Gastrocnemius medialis (tissue), 4 donors: ENCODE data around the gene SLC25A1. TPM values are rescaled to one million over a fixed set of nuclear protein-coding genes. Genes with fewer than 3 reads are reported as not detected.

Source experiments
- ATAC-seq, 2 donors: fragments of 150-250 bp; one replicate each; pipeline ENCODE4 v1.9.1; 2016
- DNase-seq, 2 donors: peaks; one replicate each; pipeline ENCODE4 v3.0.0-alpha.2; 2019
- H3K27ac ChIP-seq, 4 donors: fragments of 200-600 bp; sonication (generic); 1 replicate in 1 of 4; 2 replicates in 3 of 4; pipeline ENCODE4 v1.5.1; 2016 to 2018; ENCODE audit warnings: mild to moderate bottlenecking in 2 of 4, moderate library complexity in 1 of 4
- H3K27me3 ChIP-seq, 3 donors: fragments of 200-600 bp; sonication (generic) in 2 of 3; 1 replicate in 1 of 3; 2 replicates in 2 of 3; pipeline versions ENCODE4 v1.5.1 to v1.6.0; 2016 to 2019; ENCODE audit warnings: mild to moderate bottlenecking in 1 of 3, moderate library complexity in 1 of 3
- H3K36me3 ChIP-seq, 2 donors: fragments of 200-600 bp; sonication (generic) in 1 of 2; one replicate each; pipeline ENCODE4 v1.5.1; 2017 to 2018
- H3K4me1 ChIP-seq, 2 donors: fragments of 200-600 bp; sonication (generic) in 1 of 2; one replicate each; pipeline ENCODE4 v1.5.1; 2016 to 2017; ENCODE audit warnings: mild to moderate bottlenecking in 2 of 2
- H3K4me3 ChIP-seq, 4 donors: fragments of 200-600 bp; sonication (generic) in 3 of 4; 1 replicate in 1 of 4; 2 replicates in 3 of 4; pipeline ENCODE4 v1.5.1; 2016 to 2019; ENCODE audit warnings: mild to moderate bottlenecking in 2 of 4
- H3K9me3 ChIP-seq, 3 donors: fragments of 200-600 bp; sonication (generic) in 2 of 3; 1 replicate in 1 of 3; 2 replicates in 2 of 3; pipeline ENCODE4 v1.5.1; 2016 to 2019
- POLR2A ChIP-seq, 2 donors: fragments of 450-650 bp; IDR thresholded peaks; one replicate each; pipeline ENCODE4 v1.6.1; 2017; ENCODE audit warnings: antibody characterized with exemption in 2 of 2, mild to moderate bottlenecking in 2 of 2, moderate library complexity in 2 of 2
- in situ Hi-C, 4 donors: fragments of 200-750 bp; cut with MboI; loops; one replicate each; pipeline versions ENCODE4 v1.15.0 to v1.8.0; 2017; ENCODE audit warnings: low sequenced_read_pairs in 4 of 4
- intact Hi-C: fragments of 100-400 bp; cut with DNase I; formaldehyde crosslinking; loops from one replicate; pipeline ENCODE4 v1.15.1; 2023; ENCODE audit warnings: low total_unique reads
- total RNA-seq, 4 donors: library from RNA; depleted of rRNA; stranded (reverse); fragments of >200 nt; gene quantifications; one replicate each; pipeline versions ENCODE4 v1.1.0 to v1.2.3, GENCODE V29; 2016
- TF ChIP-seq, protein P1 (sequence below), 5 experiments: fragments of 450-650 bp in 3 of 5; fragments of 200-600 bp in 2 of 5; sonication (generic) in 2 of 5; IDR thresholded peaks in 4 of 5; conservative IDR thresholded peaks in 1 of 5; 1 replicate in 4 of 5; 2 replicates in 1 of 5; pipeline ENCODE4 v1.5.1; 2016 to 2019; ENCODE audit warnings: antibody characterized with exemption in 5 of 5, mild to moderate bottlenecking in 3 of 5, moderate library complexity in 3 of 5

The SLC25A1 gene
- total RNA-seq, 4 donors from 2014 or later = 10.5 to 16.6 (median 13.5) TPM

DNA sequence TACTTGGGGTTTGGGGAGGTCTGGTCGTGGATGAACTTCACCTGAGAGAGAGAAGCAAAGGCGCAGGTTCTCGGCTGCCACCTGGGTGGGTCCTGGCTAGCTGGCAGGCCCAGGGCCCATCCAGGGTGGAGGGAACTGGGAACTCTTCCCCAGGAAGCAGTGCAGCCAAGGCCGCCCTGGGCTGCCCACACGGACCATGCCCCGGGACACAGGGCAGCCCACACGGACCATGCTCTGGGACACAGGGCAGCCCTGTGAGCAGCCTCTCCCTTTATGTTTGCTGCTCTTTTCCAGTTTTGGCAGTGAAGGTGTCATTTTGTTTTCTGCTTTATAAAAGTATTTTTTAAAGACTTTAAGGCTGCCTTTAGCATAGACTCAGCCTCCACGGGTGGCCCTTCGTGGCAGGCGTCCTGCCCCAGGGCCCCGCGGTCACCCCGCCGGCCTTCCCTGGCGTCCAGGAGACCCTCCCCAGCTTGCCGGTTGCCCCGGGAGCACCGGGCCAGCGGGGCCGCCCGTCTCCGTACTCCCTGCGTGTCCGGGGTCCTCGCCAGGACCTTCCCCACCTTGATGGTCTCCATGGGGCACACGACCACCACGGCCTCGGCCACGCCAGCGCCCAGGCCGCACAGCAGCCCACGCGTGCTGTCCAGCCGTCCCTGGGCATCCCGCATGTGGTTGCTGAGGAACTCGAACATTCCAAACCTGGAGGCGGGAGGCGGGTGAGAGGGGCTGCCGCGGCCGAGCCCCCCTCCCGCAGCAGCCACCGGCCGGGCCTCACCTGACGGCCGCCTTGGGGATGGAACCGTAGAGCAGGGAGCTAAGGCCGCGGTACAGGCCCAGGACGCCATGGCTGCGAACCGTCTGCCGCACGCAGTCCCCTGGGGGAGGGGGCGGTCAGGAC is 1.1 kb downstream of the SLC25A1 start:
- H3K9me3 ChIP-seq = no peaks in the 10 kb centered on the region
- peaks cover 0 to 27% of the 10 kb centered on the region in 2 donors for H3K36me3 ChIP-seq
- H3K4me3 ChIP-seq = peak overlapping the region; percentile 58 to 76 (median 70)
- peaks cover 32 to 42% of the 10 kb centered on the region in 2 donors for H3K4me1 ChIP-seq
- ATAC-seq (no peak), DNase-seq (no peak)
- no peak for TF ChIP-seq POLR2A (IDR thresholded peaks at IDR 0.05)
- TF ChIP-seq, protein P1, sequence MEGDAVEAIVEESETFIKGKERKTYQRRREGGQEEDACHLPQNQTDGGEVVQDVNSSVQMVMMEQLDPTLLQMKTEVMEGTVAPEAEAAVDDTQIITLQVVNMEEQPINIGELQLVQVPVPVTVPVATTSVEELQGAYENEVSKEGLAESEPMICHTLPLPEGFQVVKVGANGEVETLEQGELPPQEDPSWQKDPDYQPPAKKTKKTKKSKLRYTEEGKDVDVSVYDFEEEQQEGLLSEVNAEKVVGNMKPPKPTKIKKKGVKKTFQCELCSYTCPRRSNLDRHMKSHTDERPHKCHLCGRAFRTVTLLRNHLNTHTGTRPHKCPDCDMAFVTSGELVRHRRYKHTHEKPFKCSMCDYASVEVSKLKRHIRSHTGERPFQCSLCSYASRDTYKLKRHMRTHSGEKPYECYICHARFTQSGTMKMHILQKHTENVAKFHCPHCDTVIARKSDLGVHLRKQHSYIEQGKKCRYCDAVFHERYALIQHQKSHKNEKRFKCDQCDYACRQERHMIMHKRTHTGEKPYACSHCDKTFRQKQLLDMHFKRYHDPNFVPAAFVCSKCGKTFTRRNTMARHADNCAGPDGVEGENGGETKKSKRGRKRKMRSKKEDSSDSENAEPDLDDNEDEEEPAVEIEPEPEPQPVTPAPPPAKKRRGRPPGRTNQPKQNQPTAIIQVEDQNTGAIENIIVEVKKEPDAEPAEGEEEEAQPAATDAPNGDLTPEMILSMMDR (IDR thresholded peaks at IDR 0.05 in 4 of 5, conservative IDR thresholded peaks at IDR 0.05 in 1 of 5) = no peak
- H3K27me3 ChIP-seq = no peaks in the 10 kb centered on the region
- H3K27ac ChIP-seq = peak overlapping the region; percentile 76 to 97 (median 93)
- intact Hi-C loops (loop anchor here (2.0 to 5.0 kb wide), 3 partner anchors 113 to 301 kb away; partner anchors contain the start of genes CDC45, CLTCL1, HIRA and MRPL40), in situ Hi-C loops (loop anchor here in 1 of 4 donors (25.0 kb wide), 1 partner anchor 285 kb away; no protein-coding TSS in a partner anchor)

DNA sequence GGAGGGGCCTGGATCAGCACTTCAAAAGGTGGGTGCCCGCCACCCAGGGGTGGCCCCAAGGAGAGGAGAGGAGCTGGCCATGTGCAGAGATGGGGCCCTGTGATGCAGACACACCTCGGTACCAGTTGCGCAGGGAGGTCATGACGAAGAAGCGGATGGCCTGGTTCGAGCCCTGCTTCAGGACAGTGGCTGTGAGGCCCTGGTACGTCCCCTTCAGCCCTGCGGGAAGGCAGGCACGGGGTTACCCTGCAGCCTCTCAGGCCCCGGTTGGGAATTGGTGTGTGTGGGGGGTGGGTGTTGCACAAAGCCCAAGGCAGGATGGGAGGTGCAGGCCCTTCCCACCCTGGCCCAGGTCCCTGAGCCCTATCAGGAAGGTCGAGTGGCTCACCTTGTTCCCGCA is 1.8 kb downstream of the SLC25A1 start:
- Histone ChIP-seq H3K4me3 (no peak overlapping the region), H3K4me1 (peaks cover 35 to 46% of the 10 kb centered on the region in 2 donors), H3K9me3 (no peaks in the 10 kb centered on the region), H3K27me3 (no peaks in the 10 kb centered on the region), H3K36me3 (peaks cover 0 to 20% of the 10 kb centered on the region in 2 donors), H3K27ac (peak overlapping the region; percentile 92 to 97 (median 93))
- intact Hi-C loops (loop anchor here (5.0 kb wide), 1 partner anchor 256 kb away; the partner anchor contains the start of genes HIRA and MRPL40), in situ Hi-C loops (loop anchor here in 1 of 4 donors (25.0 kb wide), 1 partner anchor 286 kb away; no protein-coding TSS in a partner anchor)
- ATAC-seq (no peak), DNase-seq (no peak)
- TF ChIP-seq, protein P1 (IDR thresholded peaks at IDR 0.05 in 4 of 5, conservative IDR thresholded peaks at IDR 0.05 in 1 of 5) = no peak
- TF ChIP-seq POLR2A (IDR thresholded peaks at IDR 0.05) = no peak

GRCh38 chr22:19176175-19176643 is 2.3 kb downstream of the SLC25A1 start:
- peak in 1 of 2 donors; percentile 25 for DNase-seq
- H3K36me3 ChIP-seq = peaks cover 0 to 20% of the 10 kb centered on the region in 2 donors
- in situ Hi-C loops (loop anchor here in 1 of 4 donors (25.0 kb wide), 1 partner anchor 286 kb away; no protein-coding TSS in a partner anchor), intact Hi-C loops (loop anchor here (5.0 kb wide), 1 partner anchor 256 kb away; the partner anchor contains the start of genes HIRA and MRPL40)
- H3K27ac ChIP-seq = peak overlapping the region; percentile 92 to 97 (median 93)
- H3K9me3 ChIP-seq = no peaks in the 10 kb centered on the region
- H3K4me1 ChIP-seq = peaks cover 35 to 46% of the 10 kb centered on the region in 2 donors
- H3K27me3 ChIP-seq = no peaks in the 10 kb centered on the region
- no peak for ATAC-seq
- no peak for TF ChIP-seq POLR2A (IDR thresholded peaks at IDR 0.05)
- TF ChIP-seq, protein P1 (IDR thresholded peaks at IDR 0.05 in 4 of 5, conservative IDR thresholded peaks at IDR 0.05 in 1 of 5) = no peak
- H3K4me3 ChIP-seq = no peak overlapping the region

GRCh38 chr22:19175602-19176174 is 2.8 kb downstream of the SLC25A1 start:
- ATAC-seq (no peak), DNase-seq (peak in 1 of 2 donors; percentile 31)
- no peaks in the 10 kb centered on the region for H3K9me3 ChIP-seq
- H3K4me3 ChIP-seq = no peak overlapping the region
- H3K27ac ChIP-seq = peak overlapping the region; percentile 92 to 97 (median 93)
- H3K4me1 ChIP-seq = peaks cover 39 to 49% of the 10 kb centered on the region in 2 donors
- H3K27me3 ChIP-seq = no peaks in the 10 kb centered on the region
- intact Hi-C loops = loop anchor here (5.0 kb wide), 1 partner anchor 257 kb away; the partner anchor contains the start of genes HIRA and MRPL40
- peaks cover 0 to 16% of the 10 kb centered on the region in 2 donors for H3K36me3 ChIP-seq
- TF ChIP-seq POLR2A (IDR thresholded peaks at IDR 0.05) = no peak
- in situ Hi-C loops = loop anchor here in 1 of 4 donors (25.0 kb wide), 1 partner anchor 287 kb away; no protein-coding TSS in a partner anchor
